Skeletal muscle cell (primary cell): ENCODE results near the gene TACC2.
A peak's percentile ranks its signal among the peaks of the same experiment; 100 is the strongest.

Experiments
- DNase-seq: peaks from one replicate; pipeline ENCODE4 v3.0.0-alpha.2; 2010; ENCODE audit warnings: low read depth
- H3K4me3 ChIP-seq: 2 replicates; pipeline ENCODE4 v1.5.1; 2011; ENCODE audit warnings: low read depth, mild to moderate bottlenecking, control low read depth, low read length, moderate library complexity

The TACC2 gene

DNA sequence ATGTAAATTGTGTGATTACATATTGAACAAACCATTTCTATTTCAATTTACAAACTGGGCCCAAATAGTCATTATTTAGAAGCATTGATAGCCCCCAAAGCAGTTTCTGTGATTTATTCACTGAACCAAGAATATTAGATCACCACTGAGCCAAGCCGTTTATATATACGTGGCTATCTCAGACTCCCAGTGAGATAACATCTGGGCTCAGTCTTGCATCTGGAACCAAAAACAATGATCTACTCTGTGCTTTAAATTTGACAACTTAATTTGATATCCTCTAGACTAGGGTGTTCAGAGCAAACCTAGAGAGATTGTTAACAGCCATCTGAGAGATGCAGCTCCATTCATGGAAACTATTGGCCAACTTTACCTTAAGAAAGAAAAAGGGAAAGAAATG is 240.7 kb downstream of the TACC2 start:
- no peak overlapping the region for H3K4me3 ChIP-seq
- DNase-seq, result no peak

DNA sequence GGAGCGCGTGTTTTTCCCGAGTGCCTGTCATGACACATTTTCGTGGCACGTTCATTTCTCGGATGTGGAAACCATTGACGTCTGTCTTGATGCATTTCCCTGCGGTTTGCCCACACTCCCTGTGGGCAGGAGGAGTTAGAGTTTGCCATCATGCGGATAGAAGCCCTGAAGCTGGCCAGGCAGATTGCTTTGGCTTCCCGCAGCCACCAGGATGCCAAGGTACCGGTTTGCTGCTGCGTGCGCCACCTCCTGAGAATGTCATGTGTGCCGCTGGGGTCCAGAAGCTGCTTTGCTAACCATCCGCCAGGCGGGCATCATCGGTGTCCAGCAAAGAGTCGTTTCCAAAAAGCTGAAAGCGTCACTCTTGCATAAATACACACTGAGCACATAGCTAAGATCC is 241.3 kb downstream of the TACC2 start:
- no peak for DNase-seq
- no peak overlapping the region for H3K4me3 ChIP-seq

DNA sequence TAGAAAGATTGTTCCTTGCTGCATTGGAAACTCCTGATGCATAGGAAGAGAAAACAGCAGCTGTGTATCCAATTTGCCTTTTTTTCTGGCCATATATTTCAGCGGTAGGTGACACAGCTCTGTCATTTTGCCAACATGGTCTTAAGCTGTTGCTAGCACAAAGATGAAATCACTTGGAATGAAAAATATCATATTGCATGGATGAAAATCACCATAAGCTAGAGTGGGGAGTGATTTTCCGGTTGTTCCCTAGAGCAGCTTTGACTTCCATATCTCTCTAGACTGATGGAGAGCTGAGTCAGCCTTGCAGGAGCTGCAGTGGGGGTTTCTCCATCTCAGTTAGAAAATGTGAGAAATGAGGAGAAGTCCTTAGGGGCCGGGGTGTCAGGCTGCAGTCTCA is 243.8 kb downstream of the TACC2 start:
- DNase-seq, result peak; percentile 83
- H3K4me3 ChIP-seq, result no peak overlapping the region

DNA sequence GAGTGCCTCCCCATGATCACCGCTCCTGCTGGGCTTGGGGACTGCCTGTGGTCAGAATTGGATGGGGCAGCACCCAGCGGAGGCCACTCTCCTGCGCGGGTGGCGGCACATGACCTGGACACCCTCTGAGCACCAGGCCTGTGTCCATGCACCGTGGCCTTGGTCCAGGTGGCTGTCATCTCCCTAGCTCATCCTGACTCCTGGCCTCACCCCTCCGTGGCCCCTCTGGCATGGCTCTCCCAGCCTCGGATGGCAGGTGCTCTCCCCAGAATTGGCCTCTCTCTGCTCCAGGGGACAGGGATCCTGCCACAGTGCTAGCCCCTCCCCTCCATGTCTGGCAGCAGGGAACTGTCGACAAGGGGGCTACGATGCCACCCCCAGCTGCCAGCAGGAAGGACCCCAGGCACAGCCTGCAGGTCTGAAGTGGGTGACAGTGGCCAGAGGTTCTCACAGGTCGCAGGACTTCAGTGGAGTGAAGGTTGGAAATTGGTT is 244.9 kb downstream of the TACC2 start:
- DNase-seq, result no peak
- H3K4me3 ChIP-seq, result no peak overlapping the region

DNA sequence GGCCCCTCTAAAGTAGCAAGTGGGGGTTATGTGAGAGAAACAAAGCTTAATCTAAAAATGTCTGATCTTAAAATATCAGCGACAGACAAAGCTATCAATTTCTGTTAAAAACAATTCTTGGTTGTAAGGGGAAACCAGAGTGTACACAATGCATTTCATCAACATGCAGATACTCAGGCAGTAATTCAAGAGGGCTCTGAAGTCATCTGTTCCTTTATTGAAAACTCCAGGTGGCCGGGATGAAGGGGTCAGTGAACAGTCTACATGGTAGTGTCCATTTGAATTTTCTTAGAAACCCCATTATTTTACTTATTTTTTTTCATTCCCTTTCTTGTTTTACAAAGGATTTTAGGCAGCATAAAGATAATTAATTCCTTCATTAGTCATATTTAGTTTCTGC is 245.5 kb downstream of the TACC2 start:
- H3K4me3 ChIP-seq, result no peak overlapping the region
- no peak for DNase-seq

DNA sequence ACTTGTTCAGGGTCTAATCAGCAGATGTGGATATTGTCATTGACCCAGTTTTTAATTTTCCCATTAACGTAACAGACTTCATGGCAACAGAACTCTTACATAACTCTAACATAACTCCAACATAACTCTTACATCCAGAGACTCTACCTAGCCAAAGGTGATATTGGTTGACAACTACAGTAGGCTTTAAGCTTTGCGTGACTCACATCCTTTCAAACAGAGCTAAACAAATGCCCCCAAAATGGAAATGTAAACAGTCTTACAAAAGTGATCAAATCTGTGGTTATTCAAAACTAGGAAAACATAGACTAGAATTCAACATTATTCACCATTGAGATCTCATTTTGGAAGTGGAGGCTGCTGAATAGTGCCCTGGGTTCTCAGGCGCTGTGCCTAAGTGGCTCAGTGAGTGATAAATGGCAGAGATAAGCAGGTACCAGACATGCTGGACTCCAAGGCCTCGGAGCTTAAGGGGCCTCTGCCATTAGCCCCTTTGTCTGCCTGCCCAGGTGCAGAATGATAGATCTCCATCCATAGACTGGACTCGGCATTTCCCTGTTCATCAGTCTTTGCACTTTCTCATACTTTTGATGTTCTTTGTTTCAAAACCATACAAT is 247.8 kb downstream of the TACC2 start:
- H3K4me3 ChIP-seq, result no peak overlapping the region
- no peak for DNase-seq

DNA sequence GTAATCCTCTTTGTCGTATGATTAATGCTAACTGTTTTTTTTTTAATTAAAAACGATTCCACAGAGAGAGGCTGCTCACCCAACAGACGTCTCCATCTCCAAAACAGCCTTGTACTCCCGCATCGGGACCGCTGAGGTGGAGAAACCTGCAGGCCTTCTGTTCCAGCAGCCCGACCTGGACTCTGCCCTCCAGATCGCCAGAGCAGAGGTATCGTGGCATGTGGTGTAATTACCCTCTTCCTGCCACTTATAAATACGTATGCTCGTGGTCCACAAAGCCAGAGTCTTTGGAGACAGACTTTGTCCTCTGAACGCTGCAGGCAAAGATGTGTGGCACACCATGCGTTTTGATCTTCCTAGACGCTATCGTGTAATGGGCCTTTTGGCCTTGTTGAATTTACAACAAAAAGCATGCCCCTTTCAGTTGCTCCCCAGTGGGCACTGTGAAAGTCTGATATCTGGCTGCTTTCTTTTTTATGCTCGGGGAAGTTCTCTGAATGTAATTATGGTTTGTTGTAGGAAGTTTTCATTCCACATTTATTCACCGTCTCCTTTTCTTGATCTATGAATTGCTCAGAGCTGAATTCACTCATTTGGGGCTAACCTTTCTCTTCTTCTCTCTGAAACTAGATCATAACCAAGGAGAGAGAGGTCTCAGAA is 248.5 kb downstream of the TACC2 start:
- H3K4me3 ChIP-seq, result no peak overlapping the region
- DNase-seq, result no peak

DNA sequence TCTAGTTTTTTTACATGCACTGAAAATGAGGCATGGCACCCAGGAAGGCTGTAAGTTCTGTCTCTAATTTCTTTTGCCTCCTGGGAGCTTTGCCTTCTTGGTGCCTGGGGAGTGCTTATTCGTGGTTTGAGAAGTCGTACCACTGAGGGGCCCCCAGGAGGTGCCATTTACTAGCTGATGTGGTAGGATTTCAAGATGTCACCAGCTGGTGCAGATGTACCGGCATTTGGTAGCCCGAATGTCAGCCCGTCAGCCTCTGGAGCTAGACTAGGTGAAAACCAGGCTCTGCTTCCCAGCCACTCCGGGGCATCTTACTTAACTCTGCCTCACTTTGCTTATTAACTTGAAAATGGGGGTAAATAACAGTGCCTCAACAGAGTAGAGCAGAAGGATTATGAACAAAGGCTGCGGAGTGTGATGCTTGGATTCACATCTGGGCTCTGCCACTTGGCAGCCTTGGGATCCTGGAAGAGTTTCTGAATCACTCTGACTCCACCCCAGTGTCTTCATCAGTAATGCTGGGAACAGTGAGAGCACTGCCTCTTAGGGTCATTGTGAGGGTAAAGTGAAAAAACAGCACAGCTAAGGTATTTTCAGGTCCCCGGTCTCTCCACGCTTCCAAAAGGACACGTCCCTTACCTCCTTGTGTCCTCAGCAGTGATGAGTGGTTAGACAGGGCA is 250.8 kb downstream of the TACC2 start:
- peak; percentile 49 for DNase-seq
- H3K4me3 ChIP-seq, result no peak overlapping the region

DNA sequence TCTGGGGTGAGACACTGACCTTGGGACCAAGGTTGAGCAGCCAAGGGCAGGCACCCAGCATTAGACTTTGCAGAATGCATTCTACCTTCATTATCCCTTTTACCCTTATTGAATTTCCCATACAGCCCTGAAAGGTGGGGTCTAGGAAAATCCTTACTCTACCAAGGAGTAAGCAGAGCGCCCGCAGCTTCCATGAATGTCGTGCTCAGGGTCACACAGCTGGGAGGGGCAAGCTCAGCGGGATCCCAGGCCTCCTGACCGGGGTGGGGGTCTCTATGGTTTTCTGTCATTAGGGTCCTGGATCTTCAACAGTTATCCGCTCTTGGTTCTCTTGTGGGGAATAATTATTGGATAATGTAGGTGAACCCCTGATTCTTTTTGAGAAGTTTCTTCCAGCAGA is 251.4 kb downstream of the TACC2 start:
- no peak overlapping the region for H3K4me3 ChIP-seq
- DNase-seq, result no peak

DNA sequence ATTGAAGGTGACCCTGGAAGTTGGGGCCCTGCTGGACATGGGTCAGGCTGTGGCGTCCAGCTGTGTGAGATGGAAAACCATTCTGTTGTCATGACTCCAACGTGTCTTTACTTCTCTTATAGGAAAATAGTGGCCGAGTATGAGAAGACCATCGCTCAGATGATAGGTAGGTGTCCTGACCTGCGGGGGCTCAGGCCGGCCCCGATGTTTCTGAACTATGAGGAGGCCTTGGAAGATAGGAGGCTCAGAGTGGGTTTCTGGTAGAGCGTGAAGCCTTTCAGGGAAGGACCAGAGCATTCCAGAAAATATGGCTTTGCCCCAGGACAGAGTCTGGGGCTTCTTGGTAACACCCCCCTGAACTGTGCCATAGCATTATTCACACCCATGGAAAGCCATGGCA is 252.9 kb downstream of the TACC2 start:
- no peak for DNase-seq
- no peak overlapping the region for H3K4me3 ChIP-seq

DNA sequence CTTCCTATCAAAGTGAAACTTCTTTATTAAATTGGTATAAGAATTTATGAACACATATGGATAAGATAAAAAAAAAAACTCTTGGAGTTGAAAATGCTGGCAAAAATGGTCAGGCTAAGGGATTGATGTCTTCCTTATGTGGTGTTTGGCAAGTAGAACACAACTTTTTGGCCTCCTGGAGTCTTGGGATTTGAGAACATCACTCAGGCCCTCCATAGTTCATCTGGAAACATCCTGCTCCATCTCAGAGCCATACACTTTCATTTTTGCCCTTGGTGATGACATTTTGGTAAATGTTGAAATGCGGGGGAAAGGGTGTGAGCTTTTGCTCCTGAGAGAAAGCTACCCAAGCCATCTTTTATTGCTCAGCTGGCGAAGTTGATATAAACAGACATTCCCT is 254.6 kb downstream of the TACC2 start:
- DNase-seq, result peak; percentile 52
- H3K4me3 ChIP-seq, result no peak overlapping the region

DNA sequence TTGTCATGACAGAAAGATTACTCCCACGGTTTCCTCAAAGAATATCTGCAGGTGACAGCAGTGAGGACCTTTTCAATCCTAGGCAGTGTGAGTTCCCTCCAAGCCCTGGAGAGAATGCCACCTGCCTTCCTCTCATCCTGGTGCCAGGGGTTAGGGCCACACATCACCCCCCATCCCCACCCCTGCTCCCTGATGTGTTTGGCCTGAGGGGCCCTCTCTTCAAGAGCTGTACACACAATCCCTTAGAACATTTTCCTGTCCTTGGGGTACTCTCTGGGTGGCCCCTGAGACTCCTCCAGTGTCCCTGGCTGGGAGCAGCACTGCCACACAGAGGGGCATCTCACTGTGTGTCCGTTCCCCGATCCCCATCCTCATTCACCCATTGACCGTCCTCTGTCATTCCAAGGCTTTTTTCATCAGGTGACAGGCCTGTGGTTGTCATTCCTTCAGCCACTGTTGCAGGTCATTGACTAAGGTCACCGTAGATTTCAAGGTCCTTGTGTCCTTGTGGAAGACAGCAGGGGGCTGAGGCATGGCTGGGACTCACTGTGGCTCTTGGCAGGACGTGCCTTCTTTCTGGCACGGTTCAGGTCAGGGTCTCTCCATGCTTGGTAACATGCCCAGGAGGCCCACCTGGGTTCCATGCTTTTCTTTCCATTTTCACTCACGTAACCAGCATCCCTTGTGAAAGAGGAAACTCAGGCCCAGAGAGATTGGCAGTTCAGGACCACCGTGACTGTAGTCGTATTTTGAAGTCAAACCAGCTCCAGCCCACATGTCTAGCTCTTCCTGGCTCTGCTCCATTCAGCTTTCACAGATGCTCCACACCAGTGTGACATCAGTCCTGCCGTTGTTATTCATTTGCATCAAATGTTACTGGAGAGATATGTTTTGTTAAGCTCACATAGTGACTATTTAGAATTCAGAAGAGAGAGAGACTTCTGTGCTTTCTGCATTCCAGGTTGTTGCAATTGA is 255.3 kb downstream of the TACC2 start:
- H3K4me3 ChIP-seq, result no peak overlapping the region
- DNase-seq, result no peak

DNA sequence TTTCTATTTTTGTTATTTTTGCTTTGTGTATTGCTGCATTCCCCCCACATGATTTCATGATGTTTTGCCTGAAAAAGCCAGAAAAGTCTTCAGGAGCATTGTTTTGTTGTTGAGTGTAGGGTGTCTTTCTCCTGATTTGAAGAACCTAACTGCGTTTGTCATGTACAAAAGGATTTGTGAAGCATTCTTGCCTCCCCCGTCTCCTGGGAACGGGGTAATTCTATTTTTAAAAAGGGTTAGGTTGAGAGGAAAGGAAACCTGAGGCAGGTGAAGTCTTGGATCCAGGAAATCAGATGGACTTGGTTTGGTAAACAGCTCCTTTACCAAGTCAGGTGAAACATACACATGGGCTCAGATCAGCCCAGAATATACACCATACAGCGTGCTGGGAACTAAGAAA is 256.2 kb downstream of the TACC2 start:
- no peak overlapping the region for H3K4me3 ChIP-seq
- no peak for DNase-seq

DNA sequence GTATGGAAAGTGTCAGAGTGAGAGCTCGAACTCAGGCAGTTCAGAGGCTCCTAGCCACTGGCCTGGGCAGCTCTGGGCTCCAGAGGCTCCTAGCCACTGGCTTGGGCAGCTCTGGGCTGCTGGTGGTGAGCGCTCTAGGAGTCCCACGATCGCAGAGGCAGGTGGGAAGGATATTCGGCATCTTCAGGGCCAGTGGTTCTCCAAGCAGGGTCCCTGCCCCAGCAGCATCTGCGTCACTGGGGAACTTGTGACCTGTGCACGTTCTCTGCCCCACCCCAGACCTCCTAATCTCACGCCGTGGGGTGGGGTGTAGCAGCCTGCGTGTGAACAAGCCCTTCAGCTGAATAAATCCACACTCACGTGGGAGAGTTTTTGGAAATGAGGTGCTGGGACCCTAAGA is 256.9 kb downstream of the TACC2 start:
- no peak for DNase-seq

DNA sequence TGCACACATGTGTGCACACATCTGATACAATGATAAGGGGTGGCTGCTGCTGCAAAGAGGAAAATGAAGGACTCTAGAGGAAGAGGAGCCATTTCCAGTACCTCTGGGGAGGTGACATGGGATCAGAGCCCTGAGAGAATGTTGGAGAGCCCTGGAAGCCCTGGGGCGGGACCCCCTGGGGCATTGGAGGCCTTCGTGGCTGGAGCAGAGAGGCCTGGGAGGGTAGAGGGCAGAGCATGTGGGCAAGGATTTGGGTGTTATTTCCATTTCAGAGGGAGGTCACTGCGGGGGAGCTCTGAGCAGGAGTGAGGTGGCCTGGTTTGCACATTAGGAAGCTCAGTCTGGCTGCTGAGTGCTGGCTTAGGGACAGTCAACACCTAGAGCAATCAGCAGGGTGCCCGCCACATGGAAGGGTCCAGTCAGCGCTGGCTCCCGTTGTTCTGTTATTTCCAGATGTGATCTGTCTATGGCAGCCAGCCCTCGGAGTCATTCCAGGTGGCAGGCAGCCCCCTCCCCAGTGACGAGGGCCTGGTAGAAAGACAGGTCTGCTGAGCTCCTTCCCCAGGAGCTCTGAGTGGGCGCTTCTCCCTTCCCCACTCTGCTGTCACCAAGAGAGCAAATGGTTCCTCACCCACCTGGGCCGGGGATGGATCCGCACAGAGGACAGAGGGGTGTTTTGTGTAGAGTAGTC is 258.0 kb downstream of the TACC2 start:
- H3K4me3 ChIP-seq, result no peak overlapping the region
- no peak for DNase-seq

More for the DNA sequence above, 256.9 kb downstream of the TACC2 start:
- H3K4me3 ChIP-seq, result no peak overlapping the region

DNA sequence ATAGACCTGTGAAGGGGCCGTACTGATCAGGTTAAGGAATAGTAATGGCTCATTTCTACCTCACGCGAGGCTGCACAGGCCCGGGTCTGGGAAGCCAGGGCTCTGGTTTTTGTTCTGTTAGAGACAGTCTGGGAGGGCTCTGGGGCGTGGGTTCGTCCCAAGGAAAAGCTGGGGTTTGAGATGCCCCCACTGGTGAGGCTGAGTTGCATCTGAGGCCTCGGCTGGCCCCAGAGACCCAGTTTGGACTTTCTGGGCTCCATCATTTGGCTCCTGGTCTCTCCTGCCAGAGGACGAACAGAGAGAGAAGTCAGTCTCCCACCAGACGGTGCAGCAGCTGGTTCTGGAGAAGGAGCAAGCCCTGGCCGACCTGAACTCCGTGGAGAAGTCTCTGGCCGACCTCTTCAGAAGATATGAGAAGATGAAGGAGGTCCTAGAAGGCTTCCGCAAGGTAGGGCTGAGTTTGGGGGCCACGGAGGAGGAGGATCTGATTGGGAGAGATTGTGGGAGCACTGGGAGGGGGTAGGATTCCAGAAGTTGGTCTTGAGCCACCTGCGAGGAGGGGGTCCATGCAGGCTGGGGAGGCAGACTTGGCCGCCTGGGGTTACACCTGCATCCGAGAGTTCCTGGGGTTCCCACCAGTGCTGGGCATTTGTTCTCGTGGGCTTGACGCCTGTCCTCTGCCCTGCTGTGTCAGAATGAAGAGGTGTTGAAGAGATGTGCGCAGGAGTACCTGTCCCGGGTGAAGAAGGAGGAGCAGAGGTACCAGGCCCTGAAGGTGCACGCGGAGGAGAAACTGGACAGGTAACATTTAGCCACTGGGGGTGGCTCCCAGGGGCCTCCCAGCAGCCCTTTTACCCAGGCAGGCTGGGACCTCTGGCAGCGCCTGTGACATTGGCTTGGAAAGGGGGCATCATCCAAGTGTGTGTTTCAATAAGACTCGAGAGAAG is 259.7 kb downstream of the TACC2 start:
- DNase-seq, result no peak
- no peak overlapping the region for H3K4me3 ChIP-seq

DNA sequence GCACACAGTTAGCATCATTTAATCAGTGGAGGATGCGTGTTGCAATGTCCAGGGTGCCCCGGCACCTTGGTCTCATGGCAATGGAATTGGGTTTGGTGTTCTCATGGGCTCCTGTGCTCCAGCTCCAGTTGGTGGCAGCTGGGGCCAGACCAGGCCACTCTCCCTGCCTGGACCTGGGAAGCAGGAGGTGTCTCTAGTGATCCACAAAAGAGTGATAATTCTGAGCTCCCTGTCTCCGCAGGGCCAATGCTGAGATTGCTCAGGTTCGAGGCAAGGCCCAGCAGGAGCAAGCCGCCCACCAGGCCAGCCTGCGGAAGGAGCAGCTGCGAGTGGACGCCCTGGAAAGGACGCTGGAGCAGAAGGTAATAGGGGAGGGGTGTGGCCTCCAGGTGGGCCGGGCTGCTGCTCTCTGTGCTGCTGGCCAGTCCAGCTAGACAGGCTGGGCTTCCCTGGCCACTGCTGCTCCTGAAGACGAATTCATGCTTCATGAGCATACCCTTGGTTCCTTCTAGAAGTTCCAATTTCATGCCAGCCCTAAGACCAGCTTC is 260.4 kb downstream of the TACC2 start:
- no peak overlapping the region for H3K4me3 ChIP-seq
- no peak for DNase-seq
